SK-N-MC (cell line): ENCODE measurements around the gene RHEB.

Experiments
- EZH2 ChIP-seq: fragments of 200-600 bp; sonication (generic); IDR thresholded peaks from one replicate; pipeline ENCODE4 v1.6.1; 2017; ENCODE audit warnings: antibody characterized with exemption
- POLR2AphosphoS5 ChIP-seq: IDR thresholded peaks from 2 replicates; pipeline ENCODE4 v1.6.1; 2012; ENCODE audit warnings: mild to moderate bottlenecking, low read depth, low read length, borderline replicate concordance

- TF ChIP-seq POLR2AphosphoS5 (no peak), EZH2 (no peak)
Observed at GRCh38 chr7:151438864-151439601, 80.7 kb downstream of the RHEB start.
